ENCODE results near the gene SPRY4.

The SPRY4 gene

DNA sequence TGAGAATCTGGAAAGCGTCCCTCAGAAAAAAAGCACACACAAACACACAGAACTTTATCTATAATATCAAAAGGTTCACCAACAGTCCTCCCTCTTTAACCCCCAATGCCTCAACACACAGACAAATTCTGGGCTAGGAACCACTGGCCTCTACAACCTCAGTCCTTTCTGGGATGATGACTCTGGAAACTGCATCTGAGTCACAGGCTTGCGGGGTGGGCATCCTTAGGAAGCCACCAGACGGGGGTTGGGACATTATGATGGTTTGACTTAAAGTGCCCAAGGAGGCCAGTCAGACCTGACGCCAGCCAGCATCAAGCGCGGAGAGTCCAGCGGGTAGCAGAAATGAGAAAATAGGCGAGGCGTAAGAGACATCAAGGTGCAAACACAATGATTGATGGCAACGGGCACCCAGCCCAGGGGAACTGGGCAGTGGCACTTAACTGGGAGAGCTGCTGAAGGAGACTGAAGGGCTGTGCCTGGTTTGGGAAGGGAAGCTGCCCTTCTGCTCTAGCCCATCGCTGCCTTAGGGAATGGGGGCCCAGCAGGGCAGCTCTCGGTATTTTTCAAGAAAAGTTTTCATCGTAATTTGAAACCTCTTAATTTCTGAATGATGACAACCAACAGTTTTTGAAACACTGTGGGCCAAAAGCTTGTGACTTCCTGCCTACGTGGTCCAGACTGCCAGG is 20.7 kb downstream of the SPRY4 start:
- Histone ChIP-seq H3K9me2 (replicated peaks; ENCODE audit: insufficient read depth, low read length) (no peaks in the 10 kb centered on the region), H3K27ac (ENCODE audit: low read length) (no peak overlapping the region), H3K27me3 (replicated peaks; ENCODE audit: insufficient read depth, low read length) (no peaks in the 10 kb centered on the region), H3K36me3 (replicated peaks; ENCODE audit: insufficient read depth, low read length) (no peaks in the 10 kb centered on the region), H3K4me3 (ENCODE audit: low read length) (no peak overlapping the region), H3K9me3 (replicated peaks; ENCODE audit: insufficient read depth, low read length) (no peaks in the 10 kb centered on the region), H3F3A (ENCODE audit: insufficient read depth, low read length) (no peaks in the 10 kb centered on the region), H3K4me1 (ENCODE audit: low read length) (no peaks in the 10 kb centered on the region), H2AFZ (ENCODE audit: low read length) (no peak overlapping the region), H3K9ac (ENCODE audit: low read length) (no peak overlapping the region), H3K4me2 (ENCODE audit: low read depth, low read length) (no peak overlapping the region), H3K79me2 (ENCODE audit: low read length) (no peaks in the 10 kb centered on the region), H4K20me1 (ENCODE audit: insufficient read depth, low read length) (no peaks in the 10 kb centered on the region)
- no peak for DNase-seq
- TF ChIP-seq EZH2phosphoT487 (IDR thresholded peaks at IDR 0.05; ENCODE audit: low read length) (no peak), CTCF (IDR thresholded peaks at IDR 0.05; ENCODE audit: low read length) (no peak), EZH2 (optimal IDR thresholded peaks at IDR 0.05; ENCODE audit: low read depth, low read length) (no peak)

- DNase-seq, result no peak
- Histone ChIP-seq H2AFZ (ENCODE audit: low read length) (no peak overlapping the region), H3K27ac (ENCODE audit: low read length) (no peak overlapping the region), H3K36me3 (replicated peaks; ENCODE audit: insufficient read depth, low read length) (no peaks in the 10 kb centered on the region), H3K4me3 (ENCODE audit: low read length) (no peak overlapping the region), H3K4me1 (ENCODE audit: low read length) (no peaks in the 10 kb centered on the region), H4K20me1 (ENCODE audit: insufficient read depth, low read length) (no peaks in the 10 kb centered on the region), H3K27me3 (replicated peaks; ENCODE audit: insufficient read depth, low read length) (no peaks in the 10 kb centered on the region), H3K9me2 (replicated peaks; ENCODE audit: insufficient read depth, low read length) (no peaks in the 10 kb centered on the region), H3F3A (ENCODE audit: insufficient read depth, low read length) (no peaks in the 10 kb centered on the region), H3K9me3 (replicated peaks; ENCODE audit: insufficient read depth, low read length) (no peaks in the 10 kb centered on the region), H3K79me2 (ENCODE audit: low read length) (no peaks in the 10 kb centered on the region), H3K4me2 (ENCODE audit: low read depth, low read length) (no peak overlapping the region), H3K9ac (ENCODE audit: low read length) (no peak overlapping the region)
- no peak for TF ChIP-seq EZH2phosphoT487 (IDR thresholded peaks at IDR 0.05; ENCODE audit: low read length)
- no peak for TF ChIP-seq CTCF (IDR thresholded peaks at IDR 0.05; ENCODE audit: low read length)
- TF ChIP-seq EZH2 (optimal IDR thresholded peaks at IDR 0.05; ENCODE audit: low read depth, low read length), result no peak
These were observed 21.3 kb downstream of the SPRY4 start for GRCh38 chr5:142303565-142303964.

DNA sequence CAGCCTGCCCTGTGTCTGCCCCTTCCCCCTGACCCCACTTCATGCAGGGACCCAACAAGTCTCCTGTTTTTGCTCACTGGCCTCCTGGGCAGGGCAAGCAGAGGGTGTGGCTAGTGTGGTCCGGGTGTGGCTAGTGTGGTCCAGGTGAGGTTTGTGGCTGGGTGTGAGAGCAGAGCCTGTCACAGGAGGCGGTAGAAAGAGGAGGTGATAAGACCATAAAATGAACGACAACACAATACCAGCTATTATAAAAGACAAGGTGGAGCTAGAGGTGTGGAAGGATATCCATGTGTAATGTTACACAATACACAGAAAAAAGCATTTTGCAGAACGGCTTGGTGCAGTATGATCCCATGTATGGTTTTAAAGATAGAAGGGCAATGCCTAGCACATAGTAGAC is 23.3 kb downstream of the SPRY4 start:
- TF ChIP-seq EZH2phosphoT487 (IDR thresholded peaks at IDR 0.05; ENCODE audit: low read length) (no peak), EZH2 (optimal IDR thresholded peaks at IDR 0.05; ENCODE audit: low read depth, low read length) (no peak), CTCF (IDR thresholded peaks at IDR 0.05; ENCODE audit: low read length) (no peak)
- Histone ChIP-seq H3K4me2 (ENCODE audit: low read depth, low read length) (no peak overlapping the region), H2AFZ (ENCODE audit: low read length) (no peak overlapping the region), H3K9me3 (replicated peaks; ENCODE audit: insufficient read depth, low read length) (no peaks in the 10 kb centered on the region), H3K9ac (ENCODE audit: low read length) (no peak overlapping the region), H3K4me1 (ENCODE audit: low read length) (no peaks in the 10 kb centered on the region), H3K27me3 (replicated peaks; ENCODE audit: insufficient read depth, low read length) (no peaks in the 10 kb centered on the region), H3K4me3 (ENCODE audit: low read length) (no peak overlapping the region), H3K79me2 (ENCODE audit: low read length) (no peaks in the 10 kb centered on the region), H3K27ac (ENCODE audit: low read length) (no peak overlapping the region), H4K20me1 (ENCODE audit: insufficient read depth, low read length) (no peaks in the 10 kb centered on the region), H3K9me2 (replicated peaks; ENCODE audit: insufficient read depth, low read length) (no peaks in the 10 kb centered on the region), H3K36me3 (replicated peaks; ENCODE audit: insufficient read depth, low read length) (no peaks in the 10 kb centered on the region), H3F3A (ENCODE audit: insufficient read depth, low read length) (no peaks in the 10 kb centered on the region)
- DNase-seq, result no peak
